MM.1S (cell line): ENCODE data around the gene PRRG4.

Experiments used
- EZH2 ChIP-seq: fragments of 300-600 bp; sonication (generic); optimal IDR thresholded peaks from 2 replicates; pipeline ENCODE3; 2017; ENCODE audit warnings: low read depth, mild to moderate bottlenecking, antibody characterized with exemption, low read length, mixed read lengths
- TF ChIP-seq, protein P1 (sequence below): fragments of 300-600 bp; sonication (generic); IDR thresholded peaks from 2 replicates; pipeline ENCODE4 v1.5.1; 2016; ENCODE audit warnings: antibody characterized with exemption, low read length, mixed read lengths

DNA sequence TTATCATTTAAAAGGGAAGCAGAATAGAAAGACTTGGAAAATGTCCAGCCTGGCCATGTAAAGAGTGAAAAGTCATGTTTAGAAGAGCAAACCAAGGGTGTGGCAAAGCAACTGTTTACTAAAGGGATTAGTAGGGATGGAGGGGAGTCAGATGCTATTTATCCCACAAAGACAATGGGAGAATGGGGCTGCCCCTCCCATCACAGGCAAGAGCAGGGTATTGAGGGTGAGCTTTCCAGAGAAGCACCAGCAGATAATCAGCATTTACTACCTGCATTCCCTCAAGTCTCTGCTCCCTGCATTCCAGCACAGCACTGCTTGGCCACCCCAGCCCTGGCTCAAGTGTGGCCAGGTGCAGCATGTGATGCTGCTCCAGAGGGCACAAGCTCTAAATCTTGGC is 44.4 kb downstream of the PRRG4 start:
- TF ChIP-seq, protein P1, sequence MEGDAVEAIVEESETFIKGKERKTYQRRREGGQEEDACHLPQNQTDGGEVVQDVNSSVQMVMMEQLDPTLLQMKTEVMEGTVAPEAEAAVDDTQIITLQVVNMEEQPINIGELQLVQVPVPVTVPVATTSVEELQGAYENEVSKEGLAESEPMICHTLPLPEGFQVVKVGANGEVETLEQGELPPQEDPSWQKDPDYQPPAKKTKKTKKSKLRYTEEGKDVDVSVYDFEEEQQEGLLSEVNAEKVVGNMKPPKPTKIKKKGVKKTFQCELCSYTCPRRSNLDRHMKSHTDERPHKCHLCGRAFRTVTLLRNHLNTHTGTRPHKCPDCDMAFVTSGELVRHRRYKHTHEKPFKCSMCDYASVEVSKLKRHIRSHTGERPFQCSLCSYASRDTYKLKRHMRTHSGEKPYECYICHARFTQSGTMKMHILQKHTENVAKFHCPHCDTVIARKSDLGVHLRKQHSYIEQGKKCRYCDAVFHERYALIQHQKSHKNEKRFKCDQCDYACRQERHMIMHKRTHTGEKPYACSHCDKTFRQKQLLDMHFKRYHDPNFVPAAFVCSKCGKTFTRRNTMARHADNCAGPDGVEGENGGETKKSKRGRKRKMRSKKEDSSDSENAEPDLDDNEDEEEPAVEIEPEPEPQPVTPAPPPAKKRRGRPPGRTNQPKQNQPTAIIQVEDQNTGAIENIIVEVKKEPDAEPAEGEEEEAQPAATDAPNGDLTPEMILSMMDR, result no peak
- TF ChIP-seq EZH2, result no peak
